HepG2 (cell line): ENCODE measurements around the gene WDR54. TPM values are rescaled to one million over a fixed set of nuclear protein-coding genes. Genes with fewer than 3 reads are reported as not detected.

ENCODE experiments used
- BORCS8-MEF2B ChIP-seq: sonication (generic); formaldehyde crosslinking; IDR thresholded peaks from 2 replicates; pipeline ENCODE4 v1.8.0; 2022; ENCODE audit warnings: mild to moderate bottlenecking, missing genetic modification reagents
- FOXP1 ChIP-seq, 2 experiments: fragments of 450-650 bp in 1 of 2; IDR thresholded peaks; 2 replicates each; pipeline ENCODE4 v1.6.1; 2017 to 2018; ENCODE audit warnings: antibody characterized with exemption in 1 of 2
- GABPA ChIP-seq, 2 experiments: IDR thresholded peaks; 2 replicates each; pipeline ENCODE4 v1.6.1; 2011 to 2016; ENCODE audit warnings: low read depth in 2 of 2, low read length in 1 of 2, missing biosample characterization in 1 of 2, missing genetic modification characterization in 1 of 2
- GRHL1 ChIP-seq: sonication (generic); formaldehyde crosslinking; conservative IDR thresholded peaks from 2 replicates; pipeline ENCODE4 v1.8.0; 2022; ENCODE audit warnings: missing genetic modification reagents
- GZF1 ChIP-seq: sonication (generic); formaldehyde crosslinking; IDR thresholded peaks from 2 replicates; pipeline ENCODE4 v1.5.1; 2020; ENCODE audit warnings: mild to moderate bottlenecking, missing genetic modification reagents
- HCFC1 ChIP-seq: fragments of 150-350 bp; IDR thresholded peaks from 2 replicates; pipeline ENCODE4 v1.6.1; 2014; ENCODE audit warnings: low read depth, low read length
- HOXA5 ChIP-seq: sonication (generic); formaldehyde crosslinking; IDR thresholded peaks from 2 replicates; pipeline ENCODE4 v1.4.0; 2020; ENCODE audit warnings: missing genetic modification reagents
- HOXA9 ChIP-seq: sonication (generic); formaldehyde crosslinking; IDR thresholded peaks from 2 replicates; pipeline ENCODE4 v1.8.1; 2022; ENCODE audit warnings: missing genetic modification reagents, mild to moderate bottlenecking, moderate library complexity, borderline replicate concordance
- NFE2L1 ChIP-seq: sonication (generic); formaldehyde crosslinking; IDR thresholded peaks from 2 replicates; pipeline ENCODE4 v1.4.0; 2020; ENCODE audit warnings: missing genetic modification reagents, mild to moderate bottlenecking, borderline replicate concordance
- NR2C2 ChIP-seq: sonication (generic); formaldehyde crosslinking; IDR thresholded peaks from 2 replicates; pipeline ENCODE4 v1.4.0; 2020; ENCODE audit warnings: missing genetic modification reagents, mild to moderate bottlenecking, moderate library complexity, borderline replicate concordance
- NR2F2 ChIP-seq: IDR thresholded peaks from 2 replicates; pipeline ENCODE4 v1.6.1; 2012; ENCODE audit warnings: low read depth, inconsistent platforms, borderline replicate concordance
- PLRG1 ChIP-seq: fragments of 450-650 bp; conservative IDR thresholded peaks from 2 replicates; pipeline ENCODE4 v1.6.1; 2016
- SATB2 ChIP-seq: sonication (generic); formaldehyde crosslinking; IDR thresholded peaks from 2 replicates; pipeline ENCODE4 v1.5.0; 2020; ENCODE audit warnings: missing genetic modification reagents
- SMC3 ChIP-seq: IDR thresholded peaks from 2 replicates; pipeline ENCODE4 v1.6.1; 2011; ENCODE audit warnings: low read length, improper control_type of control experiment
- SPEN ChIP-seq: sonication (generic); formaldehyde crosslinking; IDR thresholded peaks from 2 replicates; pipeline ENCODE4 v1.5.1; 2020; ENCODE audit warnings: low read depth, mild to moderate bottlenecking, missing genetic modification reagents
- ZBTB1 ChIP-seq: sonication (generic); formaldehyde crosslinking; IDR thresholded peaks from 2 replicates; pipeline ENCODE4 v1.4.0; 2020; ENCODE audit warnings: missing genetic modification reagents, borderline replicate concordance
- ZBTB20 ChIP-seq: sonication (generic); formaldehyde crosslinking; IDR thresholded peaks from 2 replicates; pipeline ENCODE4 v1.8.1; 2023; ENCODE audit warnings: missing genetic modification reagents, low read depth, mild to moderate bottlenecking, borderline replicate concordance
- ZNF232 ChIP-seq: sonication (generic); formaldehyde crosslinking; IDR thresholded peaks from 2 replicates; pipeline ENCODE4 v1.4.0; 2020; ENCODE audit warnings: missing genetic modification reagents, borderline replicate concordance
- ZNF3 ChIP-seq: IDR thresholded peaks from 2 replicates; pipeline ENCODE4 v1.7.0; 2017; ENCODE audit warnings: inconsistent platforms
- ZNF567 ChIP-seq: sonication (generic); formaldehyde crosslinking; IDR thresholded peaks from 2 replicates; pipeline ENCODE4 v1.8.1; 2023; ENCODE audit warnings: mild to moderate bottlenecking, missing genetic modification reagents, borderline replicate concordance
- ZNF589 ChIP-seq: sonication (generic); formaldehyde crosslinking; conservative IDR thresholded peaks from 2 replicates; pipeline ENCODE4 v1.8.0; 2022; ENCODE audit warnings: mild to moderate bottlenecking, moderate library complexity, missing genetic modification reagents
- ZNF776 ChIP-seq: sonication (generic); formaldehyde crosslinking; IDR thresholded peaks from 2 replicates; pipeline ENCODE4 v1.4.0; 2020; ENCODE audit warnings: mild to moderate bottlenecking, missing genetic modification reagents
- polyA plus RNA-seq, 8 experiments: library from polyadenylated mRNA; depleted of rRNA in 3 of 8; stranded (reverse) in 7 of 8; unstranded in 1 of 8; fragments of >200 nt; fragmentation: Illumina TruSeq in 4 of 8; extraction: Trizol in 4 of 8; gene quantifications; 2 replicates each; pipeline versions ENCODE4 v1.2.1 to v1.2.3, GENCODE V29; 2011 to 2016; ENCODE audit warnings: low read depth in 4 of 8, missing spikeins in 1 of 8, mixed read lengths in 1 of 8; ENCODE audit not compliant: insufficient read depth in 1 of 8
- total RNA-seq, 5 experiments: library from RNA; depleted of rRNA; stranded (reverse); fragments of >200 nt; fragmentation: Illumina TruSeq; extraction: Trizol; gene quantifications; 2 replicates each; pipeline ENCODE4 v1.2.3, GENCODE V29; 2016; ENCODE audit warnings: low read depth in 1 of 5
- TF ChIP-seq, protein P1 (sequence below): sonication (generic); formaldehyde crosslinking; IDR thresholded peaks from 2 replicates; pipeline ENCODE4 v1.8.0; 2023; ENCODE audit warnings: mild to moderate bottlenecking, missing genetic modification reagents
- TF ChIP-seq, protein P2 (sequence below): sonication (generic); formaldehyde crosslinking; IDR thresholded peaks from 2 replicates; pipeline ENCODE4; 2020; ENCODE audit warnings: missing genetic modification reagents, mild to moderate bottlenecking, borderline replicate concordance

WDR54 gene
- total and polyA plus RNA-seq, 2 of the 13 experiments (the other 11 are each of a cell fraction or from before 2014, with no cell fraction given), result 2.0 to 17.3 TPM

DNA sequence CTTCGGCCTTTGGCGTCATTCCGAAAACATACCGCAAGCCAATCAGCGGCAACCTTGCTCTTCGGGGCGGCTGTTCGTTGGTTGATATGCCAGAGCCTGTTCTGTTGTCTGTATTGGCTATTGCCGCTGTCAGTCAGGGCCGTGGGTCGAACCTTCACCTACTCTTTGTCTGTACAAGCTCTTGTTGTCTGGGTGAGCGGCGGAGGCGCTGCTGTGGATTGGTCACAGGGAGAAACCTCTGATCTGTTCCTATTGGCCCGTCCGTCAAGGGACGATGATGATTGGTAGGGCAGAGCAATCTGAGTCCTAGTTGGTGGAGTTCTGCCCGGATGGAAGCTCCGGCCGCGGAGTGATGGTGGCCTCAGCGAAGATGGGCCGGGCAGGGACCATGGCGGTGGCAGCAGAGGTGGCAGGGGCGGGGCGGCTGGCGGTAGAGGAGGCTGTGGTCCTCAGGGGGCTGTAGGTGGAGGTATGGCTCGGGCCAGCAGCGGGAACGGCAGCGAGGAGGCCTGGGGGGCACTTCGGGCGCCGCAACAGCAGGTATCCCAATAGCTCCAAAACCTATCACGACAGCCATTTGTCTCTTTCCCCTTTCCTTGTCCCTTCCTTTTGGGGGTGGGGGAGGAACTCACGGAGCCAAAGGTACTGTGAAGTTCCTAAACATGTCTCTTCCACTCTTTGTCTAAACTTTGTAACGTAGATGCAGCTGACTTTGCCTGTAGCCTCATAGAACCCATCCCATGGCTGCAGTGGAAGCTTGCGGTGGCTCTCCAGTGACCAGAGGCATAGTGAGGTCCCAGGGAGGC lies 36.8 kb downstream of the WDR54 start, which contains the start of gene WBP1 (continued):
- TF ChIP-seq ZNF589 (CRISPR knock-in tag) (no peak), HOXA5 (no peak), GRHL1 (CRISPR knock-in tag) (no peak), GZF1 (CRISPR knock-in tag) (no peak), HCFC1 (no peak; the same call in 1 of the 2 replicates), ZBTB1 (CRISPR knock-in tag) (no peak), SPEN (CRISPR knock-in tag) (0 out of 2 replicates have a peak, but pooled peaks have one; percentile 9), ZNF232 (no peak), NFE2L1 (CRISPR knock-in tag) (no peak), GABPA (IDR thresholded peaks at IDR 0.05; ENCODE audit: low read depth, low read length) (no peak), GABPA (CRISPR knock-in tag; IDR thresholded peaks at IDR 0.05; ENCODE audit: low read depth) (peak; percentile 76; the same call in 1 of the 2 replicates), BORCS8-MEF2B (CRISPR knock-in tag) (peak; percentile 44; the same call in 1 of the 2 replicates), SATB2 (no peak), NR2F2 (no peak; the same call in 1 of the 2 replicates), FOXP1 (IDR thresholded peaks at IDR 0.05) (peak; percentile 76), FOXP1 (CRISPR knock-in tag; IDR thresholded peaks at IDR 0.05) (no peak), PLRG1 (no peak), SMC3 (no peak), ZNF3 (CRISPR knock-in tag) (no peak), NR2C2 (CRISPR knock-in tag) (peak; percentile 76), HOXA9 (CRISPR knock-in tag) (no peak), ZNF776 (no peak), ZBTB20 (CRISPR knock-in tag) (no peak; the same call in 1 of the 2 replicates), ZNF567 (CRISPR knock-in tag) (0 out of 2 replicates have a peak, but pooled peaks have one; percentile 2)
- TF ChIP-seq, protein P1, sequence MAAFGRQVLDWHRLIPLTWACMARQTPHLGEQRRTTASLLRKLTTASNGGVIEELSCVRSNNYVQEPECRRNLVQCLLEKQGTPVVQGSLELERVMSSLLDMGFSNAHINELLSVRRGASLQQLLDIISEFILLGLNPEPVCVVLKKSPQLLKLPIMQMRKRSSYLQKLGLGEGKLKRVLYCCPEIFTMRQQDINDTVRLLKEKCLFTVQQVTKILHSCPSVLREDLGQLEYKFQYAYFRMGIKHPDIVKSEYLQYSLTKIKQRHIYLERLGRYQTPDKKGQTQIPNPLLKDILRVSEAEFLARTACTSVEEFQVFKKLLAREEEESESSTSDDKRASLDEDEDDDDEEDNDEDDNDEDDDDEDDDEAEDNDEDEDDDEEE (CRISPR knock-in tag), result no peak
- TF ChIP-seq, protein P2, sequence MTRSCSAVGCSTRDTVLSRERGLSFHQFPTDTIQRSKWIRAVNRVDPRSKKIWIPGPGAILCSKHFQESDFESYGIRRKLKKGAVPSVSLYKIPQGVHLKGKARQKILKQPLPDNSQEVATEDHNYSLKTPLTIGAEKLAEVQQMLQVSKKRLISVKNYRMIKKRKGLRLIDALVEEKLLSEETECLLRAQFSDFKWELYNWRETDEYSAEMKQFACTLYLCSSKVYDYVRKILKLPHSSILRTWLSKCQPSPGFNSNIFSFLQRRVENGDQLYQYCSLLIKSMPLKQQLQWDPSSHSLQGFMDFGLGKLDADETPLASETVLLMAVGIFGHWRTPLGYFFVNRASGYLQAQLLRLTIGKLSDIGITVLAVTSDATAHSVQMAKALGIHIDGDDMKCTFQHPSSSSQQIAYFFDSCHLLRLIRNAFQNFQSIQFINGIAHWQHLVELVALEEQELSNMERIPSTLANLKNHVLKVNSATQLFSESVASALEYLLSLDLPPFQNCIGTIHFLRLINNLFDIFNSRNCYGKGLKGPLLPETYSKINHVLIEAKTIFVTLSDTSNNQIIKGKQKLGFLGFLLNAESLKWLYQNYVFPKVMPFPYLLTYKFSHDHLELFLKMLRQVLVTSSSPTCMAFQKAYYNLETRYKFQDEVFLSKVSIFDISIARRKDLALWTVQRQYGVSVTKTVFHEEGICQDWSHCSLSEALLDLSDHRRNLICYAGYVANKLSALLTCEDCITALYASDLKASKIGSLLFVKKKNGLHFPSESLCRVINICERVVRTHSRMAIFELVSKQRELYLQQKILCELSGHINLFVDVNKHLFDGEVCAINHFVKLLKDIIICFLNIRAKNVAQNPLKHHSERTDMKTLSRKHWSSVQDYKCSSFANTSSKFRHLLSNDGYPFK (CRISPR knock-in tag), result peak; percentile 68; the same call in 1 of the 2 replicates
